Thyroid gland (tissue), 4 donors: Measurements from ENCODE around the gene MYO18B.

ENCODE experiments used
- CTCF ChIP-seq, 6 experiments: fragments of 200-600 bp in 3 of 6; fragments of 450-650 bp in 3 of 6; sonication (generic) in 3 of 6; IDR thresholded peaks; one replicate each; pipeline ENCODE4 v1.5.1; 2016 to 2019; ENCODE audit warnings: antibody characterized with exemption in 6 of 6, mild to moderate bottlenecking in 2 of 6, inconsistent platforms in 1 of 6, moderate library complexity in 1 of 6
- POLR2A ChIP-seq, 2 donors: fragments of 450-650 bp; IDR thresholded peaks; one replicate each; pipeline ENCODE4 v1.6.1; 2017; ENCODE audit warnings: antibody characterized with exemption in 2 of 2, mild to moderate bottlenecking in 2 of 2, moderate library complexity in 1 of 2

- no peak for TF ChIP-seq CTCF (IDR thresholded peaks at IDR 0.05)
- no peak for TF ChIP-seq POLR2A (IDR thresholded peaks at IDR 0.05)
Observed at GRCh38 chr22:25797498-25798290, 55.7 kb downstream of the MYO18B start.
